GM23338 (cell line): Measurements from ENCODE around the gene LZTS3. TPM values are rescaled to one million over a fixed set of nuclear protein-coding genes. Genes with fewer than 3 reads are reported as not detected.
A peak's percentile ranks its signal among the peaks of the same experiment; 100 is the strongest.

Experiments used
- ATAC-seq: fragments of 200-7000 bp; cut with Tn5 transposase; 3 replicates; pipeline ENCODE4 v1.9.1; 2020
- DNase-seq: peaks from one replicate; pipeline ENCODE4 v3.0.0-alpha.2; 2015; ENCODE audit warnings: low spot score
- H2AFZ ChIP-seq: fragments of 200-600 bp; sonication (generic); 2 replicates; pipeline ENCODE4 v1.8.0; 2016; ENCODE audit warnings: antibody characterized with exemption, mild to moderate bottlenecking, moderate library complexity
- H3F3A ChIP-seq: fragments of 200-600 bp; sonication (generic); replicated peaks from 2 replicates; pipeline ENCODE4 v1.8.0; 2017; ENCODE audit warnings: antibody characterized with exemption, mixed run types, low read depth
- H3K27ac ChIP-seq: fragments of 200-600 bp; sonication (generic); 2 replicates; pipeline ENCODE4 v1.6.1; 2016; ENCODE audit warnings: low read depth
- H3K27me3 ChIP-seq: fragments of 200-600 bp; sonication (generic); 2 replicates; pipeline ENCODE4 v1.8.0; 2016; ENCODE audit warnings: mild to moderate bottlenecking, mixed run types, moderate library complexity; ENCODE audit not compliant: insufficient read depth
- H3K36me3 ChIP-seq: fragments of 200-600 bp; sonication (generic); 2 replicates; pipeline ENCODE4 v1.8.0; 2016; ENCODE audit warnings: mild to moderate bottlenecking; ENCODE audit not compliant: insufficient read depth
- H3K4me1 ChIP-seq: fragments of 200-600 bp; sonication (generic); 2 replicates; pipeline ENCODE4 v1.8.0; 2016; ENCODE audit warnings: mild to moderate bottlenecking, moderate library complexity; ENCODE audit not compliant: insufficient read depth
- H3K4me2 ChIP-seq: fragments of 200-600 bp; sonication (generic); 2 replicates; pipeline ENCODE4 v1.7.1; 2017; ENCODE audit warnings: mixed run types
- H3K4me3 ChIP-seq: fragments of 200-600 bp; sonication (generic); 2 replicates; pipeline ENCODE4 v1.6.1; 2016; ENCODE audit warnings: mixed run types
- H3K79me2 ChIP-seq: fragments of 200-600 bp; sonication (generic); replicated peaks from 2 replicates; pipeline ENCODE4 v1.8.0; 2017; ENCODE audit warnings: mild to moderate bottlenecking; ENCODE audit not compliant: insufficient read depth
- H3K9me2 ChIP-seq: fragments of 200-600 bp; sonication (generic); 2 replicates; pipeline ENCODE4 v1.8.0; 2017; ENCODE audit not compliant: insufficient read depth
- H4K20me1 ChIP-seq: fragments of 200-600 bp; sonication (generic); replicated peaks from 2 replicates; pipeline ENCODE4 v1.8.0; 2017; ENCODE audit warnings: mild to moderate bottlenecking; ENCODE audit not compliant: insufficient read depth
- H3K27ac Mint-ChIP-seq: 2 replicates; pipeline ENCODE4 v1.8.0; 2020; ENCODE audit warnings: inconsistent platforms, mild to moderate bottlenecking, moderate library complexity, mixed read lengths
- H3K27me3 Mint-ChIP-seq: 3 replicates; pipeline ENCODE4 v1.8.0; 2022; ENCODE audit warnings: low read depth, mild to moderate bottlenecking, moderate library complexity, mixed read lengths, inconsistent platforms; ENCODE audit not compliant: insufficient read depth, poor library complexity
- H3K36me3 Mint-ChIP-seq: 3 replicates; pipeline ENCODE4 v1.8.0; 2021; ENCODE audit warnings: low read depth, mild to moderate bottlenecking, inconsistent platforms, moderate library complexity, mixed read lengths
- H3K4me1 Mint-ChIP-seq: 3 replicates; pipeline ENCODE4 v1.8.0; 2020; ENCODE audit warnings: mild to moderate bottlenecking, inconsistent platforms, mixed read lengths
- H3K4me3 Mint-ChIP-seq: 3 replicates; pipeline ENCODE4 v1.8.0; 2021; ENCODE audit warnings: moderate library complexity, mild to moderate bottlenecking, inconsistent platforms, mixed read lengths
- H3K9me3 Mint-ChIP-seq: 3 replicates; pipeline ENCODE4 v1.8.0; 2020; ENCODE audit warnings: moderate library complexity, mild to moderate bottlenecking, inconsistent platforms, mixed read lengths
- EZH2 ChIP-seq: fragments of 200-600 bp; sonication (generic); IDR thresholded peaks from one replicate; pipeline ENCODE4 v1.8.0; 2017; ENCODE audit warnings: antibody characterized with exemption, mild to moderate bottlenecking, low read depth; ENCODE audit not compliant: unreplicated experiment
- EZH2phosphoT487 ChIP-seq: fragments of 200-600 bp; sonication (generic); IDR thresholded peaks from one replicate; pipeline ENCODE4 v1.8.1; 2018; ENCODE audit warnings: antibody characterized with exemption; ENCODE audit not compliant: unreplicated experiment
- NANOG ChIP-seq: IDR thresholded peaks from 2 replicates; pipeline ENCODE4 v1.6.1; 2016; ENCODE audit warnings: antibody characterized with exemption, borderline replicate concordance
- POLR2AphosphoS5 ChIP-seq: IDR thresholded peaks from 2 replicates; pipeline ENCODE4 v1.6.1; 2016; ENCODE audit warnings: antibody characterized with exemption, low read depth
- STAT1 ChIP-seq: IDR thresholded peaks from one replicate; pipeline ENCODE4 v1.6.1; 2016; ENCODE audit warnings: antibody characterized with exemption; ENCODE audit not compliant: unreplicated experiment
- ZNF114 ChIP-seq: fragments of 250-450 bp; sonication (Bioruptor Pico); IDR thresholded peaks from 2 replicates; pipeline ENCODE4 v1.5.0; 2020; ENCODE audit warnings: mild to moderate bottlenecking, moderate library complexity
- ZNF331 ChIP-seq: fragments of 250-450 bp; sonication (Bioruptor Pico); IDR thresholded peaks from 2 replicates; pipeline ENCODE4 v1.5.0; 2020; ENCODE audit warnings: low read depth, mild to moderate bottlenecking, moderate library complexity
- ZNF462 ChIP-seq: fragments of 250-450 bp; sonication (Bioruptor Pico); IDR thresholded peaks from 2 replicates; pipeline ENCODE4 v1.5.0; 2020; ENCODE audit warnings: mild to moderate bottlenecking, moderate library complexity
- polyA plus RNA-seq: library from polyadenylated mRNA; unstranded; fragments of >200 nt; fragmentation: Nextera tagmentation; extraction: Ambion mirVana; gene quantifications from 2 replicates; pipeline ENCODE4 v1.2.1, GENCODE V29; 2016
- total RNA-seq: library from RNA; depleted of rRNA; stranded (reverse); fragments of >200 nt; shearing (Covaris generic); gene quantifications from 2 replicates; pipeline ENCODE4 v1.2.3, GENCODE V29; 2014
- TF ChIP-seq, protein P1 (sequence below): IDR thresholded peaks from 2 replicates; pipeline ENCODE4 v1.6.1; 2016; ENCODE audit warnings: antibody characterized with exemption

Gene LZTS3
- total and polyA plus RNA-seq, 2 experiments from 2014 or later, result 9.7 to 40.7 TPM

- no peak for TF ChIP-seq ZNF462 (CRISPR knock-in tag)
- no peak for TF ChIP-seq STAT1
- no peak for TF ChIP-seq EZH2phosphoT487
- no peak for TF ChIP-seq ZNF114 (CRISPR knock-in tag)
- TF ChIP-seq, protein P1, sequence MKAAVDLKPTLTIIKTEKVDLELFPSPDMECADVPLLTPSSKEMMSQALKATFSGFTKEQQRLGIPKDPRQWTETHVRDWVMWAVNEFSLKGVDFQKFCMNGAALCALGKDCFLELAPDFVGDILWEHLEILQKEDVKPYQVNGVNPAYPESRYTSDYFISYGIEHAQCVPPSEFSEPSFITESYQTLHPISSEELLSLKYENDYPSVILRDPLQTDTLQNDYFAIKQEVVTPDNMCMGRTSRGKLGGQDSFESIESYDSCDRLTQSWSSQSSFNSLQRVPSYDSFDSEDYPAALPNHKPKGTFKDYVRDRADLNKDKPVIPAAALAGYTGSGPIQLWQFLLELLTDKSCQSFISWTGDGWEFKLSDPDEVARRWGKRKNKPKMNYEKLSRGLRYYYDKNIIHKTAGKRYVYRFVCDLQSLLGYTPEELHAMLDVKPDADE, result no peak
- TF ChIP-seq ZNF331 (CRISPR knock-in tag), result no peak
- TF ChIP-seq EZH2, result no peak
- no peak for TF ChIP-seq POLR2AphosphoS5
Observed at GRCh38 chr20:3158968-3159431, 14.3 kb downstream of the LZTS3 start (continued).

DNA sequence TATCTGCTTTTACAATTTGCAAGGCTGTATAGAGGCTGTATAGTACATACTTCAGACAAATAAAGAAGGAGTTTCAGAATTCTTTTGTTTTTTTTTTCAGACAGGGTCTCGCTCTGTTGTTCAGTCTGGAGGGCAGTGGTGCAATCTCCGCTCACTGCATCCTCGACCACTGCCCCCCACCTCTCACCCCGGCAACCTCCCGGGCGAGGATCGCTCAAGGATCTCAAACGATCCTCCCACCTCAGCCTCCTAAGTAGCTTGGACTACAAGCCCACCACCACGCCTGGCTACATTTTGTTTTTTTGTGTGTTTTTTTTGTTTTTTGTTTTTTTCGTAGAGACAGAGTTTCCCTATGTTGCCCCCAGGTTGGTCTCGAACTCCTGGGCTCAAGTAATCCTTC lies 15.5 kb downstream of the LZTS3 start:
- Histone ChIP-seq H3K79me2 (peaks cover 67% of the 10 kb centered on the region), H3F3A (peaks cover 6% of the 10 kb centered on the region; the same call in 1 of the 2 replicates), H4K20me1 (peaks cover 42% of the 10 kb centered on the region), H3K27ac (no peak overlapping the region), H3K9me2 (no peaks in the 10 kb centered on the region), H3K36me3 (no peaks in the 10 kb centered on the region), H3K4me3 (peak overlapping the region; percentile 98; the same call in 1 of the 2 replicates), H2AFZ (no peak overlapping the region), H3K27me3 (no peaks in the 10 kb centered on the region), H3K4me1 (peaks cover 8% of the 10 kb centered on the region; the same call in 1 of the 2 replicates), H3K4me2 (peak overlapping the region; percentile 50; the same call in 1 of the 2 replicates)
- no peak for DNase-seq
- no peak overlapping the region for H3K27ac Mint-ChIP-seq
- H3K4me3 Mint-ChIP-seq, result peak overlapping the region; percentile 96
- H3K27me3 Mint-ChIP-seq, result peaks cover 21% of the 10 kb centered on the region
- ATAC-seq, result no peak
- peaks cover 17% of the 10 kb centered on the region; the same call in 2 of the 3 replicates for H3K4me1 Mint-ChIP-seq
- no peaks in the 10 kb centered on the region; the same call in 2 of the 3 replicates for H3K36me3 Mint-ChIP-seq
- peaks cover 3% of the 10 kb centered on the region; the same call in 2 of the 3 replicates for H3K9me3 Mint-ChIP-seq
- TF ChIP-seq NANOG, result no peak
- no peak for TF ChIP-seq EZH2phosphoT487
- no peak for TF ChIP-seq ZNF462 (CRISPR knock-in tag)
- TF ChIP-seq POLR2AphosphoS5, result no peak
